Measurements from ENCODE around the gene SLC37A3. TPM values are rescaled to one million over a fixed set of nuclear protein-coding genes. Genes with fewer than 3 reads are reported as not detected.
A peak's percentile ranks its signal among the peaks of the same experiment; 100 is the strongest.

SLC37A3 gene
- total RNA-seq, 1 experiment from 2014 or later: 25.5 TPM

DNA sequence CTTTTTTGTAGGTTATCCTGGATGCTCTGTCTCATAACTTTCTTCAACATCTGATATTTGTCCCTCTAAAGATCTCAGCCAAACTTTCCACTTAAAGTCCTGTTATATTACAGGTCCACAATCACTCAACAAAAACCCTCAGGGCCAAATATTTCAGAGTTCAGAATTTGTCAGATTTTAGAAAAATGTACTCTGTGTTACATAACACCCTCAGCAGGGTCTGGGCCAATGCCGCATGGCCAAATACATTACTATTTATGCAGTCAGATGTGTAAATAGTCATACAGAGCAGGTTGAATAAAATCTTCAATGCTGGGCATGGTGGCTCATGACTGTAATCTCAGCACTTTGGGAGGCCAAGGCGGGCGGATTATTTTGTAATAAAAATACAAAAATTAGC is 17.0 kb upstream of the SLC37A3 start:
- Mint-ChIP-seq H3K4me3 (ENCODE audit: unreplicated experiment) (no peak overlapping the region), H3K9me3 (ENCODE audit: unreplicated experiment) (no peaks in the 10 kb centered on the region), H3K36me3 (ENCODE audit: insufficient read depth, unreplicated experiment) (no peaks in the 10 kb centered on the region), H3K27ac (ENCODE audit: low read depth, unreplicated experiment) (no peak overlapping the region), H3K4me1 (ENCODE audit: insufficient read depth, unreplicated experiment) (no peaks in the 10 kb centered on the region), H3K27me3 (ENCODE audit: insufficient read depth, unreplicated experiment) (peaks cover 12% of the 10 kb centered on the region)
- ChIA-PET POLR2A (no interaction called here), CTCF (interaction anchor here (0.7 kb wide), 1 partner anchor 199 kb away, joined by 4 read pairs; no protein-coding TSS in a partner anchor)
- intact Hi-C loops (cut with micrococcal nuclease): no loop called here
- no TSS peak for BruUV-seq (replicated peaks)
- no peak for DNase-seq (ENCODE audit: unreplicated experiment)
- TF ChIP-seq, protein P1, sequence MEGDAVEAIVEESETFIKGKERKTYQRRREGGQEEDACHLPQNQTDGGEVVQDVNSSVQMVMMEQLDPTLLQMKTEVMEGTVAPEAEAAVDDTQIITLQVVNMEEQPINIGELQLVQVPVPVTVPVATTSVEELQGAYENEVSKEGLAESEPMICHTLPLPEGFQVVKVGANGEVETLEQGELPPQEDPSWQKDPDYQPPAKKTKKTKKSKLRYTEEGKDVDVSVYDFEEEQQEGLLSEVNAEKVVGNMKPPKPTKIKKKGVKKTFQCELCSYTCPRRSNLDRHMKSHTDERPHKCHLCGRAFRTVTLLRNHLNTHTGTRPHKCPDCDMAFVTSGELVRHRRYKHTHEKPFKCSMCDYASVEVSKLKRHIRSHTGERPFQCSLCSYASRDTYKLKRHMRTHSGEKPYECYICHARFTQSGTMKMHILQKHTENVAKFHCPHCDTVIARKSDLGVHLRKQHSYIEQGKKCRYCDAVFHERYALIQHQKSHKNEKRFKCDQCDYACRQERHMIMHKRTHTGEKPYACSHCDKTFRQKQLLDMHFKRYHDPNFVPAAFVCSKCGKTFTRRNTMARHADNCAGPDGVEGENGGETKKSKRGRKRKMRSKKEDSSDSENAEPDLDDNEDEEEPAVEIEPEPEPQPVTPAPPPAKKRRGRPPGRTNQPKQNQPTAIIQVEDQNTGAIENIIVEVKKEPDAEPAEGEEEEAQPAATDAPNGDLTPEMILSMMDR (IDR thresholded peaks at IDR 0.05; ENCODE audit: unreplicated experiment): no peak

DNA sequence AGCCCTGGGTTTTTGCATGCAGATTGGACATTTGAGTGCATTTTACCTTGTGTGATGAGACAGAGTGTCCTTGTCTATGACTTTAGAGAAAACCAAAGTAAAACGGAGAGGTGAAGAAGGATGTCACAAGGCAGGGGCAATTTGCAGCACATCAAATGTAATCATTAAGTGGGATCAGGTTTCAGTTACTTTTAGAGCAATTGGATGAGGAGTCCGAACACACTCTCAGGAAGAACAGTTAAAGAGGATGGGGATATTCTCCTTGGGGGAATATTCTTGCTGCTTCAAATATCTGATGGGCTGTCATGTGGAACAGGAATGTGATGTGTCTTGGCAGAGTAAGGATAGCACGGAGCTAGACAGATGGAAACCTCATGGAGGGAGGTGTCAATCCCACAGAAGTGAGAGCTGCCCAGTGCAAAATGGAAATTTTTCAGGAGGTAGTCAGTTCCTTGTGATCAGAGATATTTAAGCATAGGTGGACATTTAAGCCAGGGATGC is 6.3 kb upstream of the SLC37A3 start:
- peaks cover 15% of the 10 kb centered on the region for H3K4me1 Mint-ChIP-seq (ENCODE audit: insufficient read depth, unreplicated experiment)
- CTCF ChIA-PET: no interaction called here
- H3K9me3 Mint-ChIP-seq (ENCODE audit: unreplicated experiment): no peaks in the 10 kb centered on the region
- TF ChIP-seq, protein P1 (IDR thresholded peaks at IDR 0.05; ENCODE audit: unreplicated experiment): no peak
- intact Hi-C loops (cut with micrococcal nuclease): no loop called here
- no TSS peak for BruUV-seq (replicated peaks)
- no peaks in the 10 kb centered on the region for H3K27me3 Mint-ChIP-seq (ENCODE audit: insufficient read depth, unreplicated experiment)
- no peak for DNase-seq (ENCODE audit: unreplicated experiment)
- H3K36me3 Mint-ChIP-seq (ENCODE audit: insufficient read depth, unreplicated experiment): no peaks in the 10 kb centered on the region
- no peak overlapping the region for H3K4me3 Mint-ChIP-seq (ENCODE audit: unreplicated experiment)
- H3K27ac Mint-ChIP-seq (ENCODE audit: low read depth, unreplicated experiment): no peak overlapping the region
- POLR2A ChIA-PET: no interaction called here

DNA sequence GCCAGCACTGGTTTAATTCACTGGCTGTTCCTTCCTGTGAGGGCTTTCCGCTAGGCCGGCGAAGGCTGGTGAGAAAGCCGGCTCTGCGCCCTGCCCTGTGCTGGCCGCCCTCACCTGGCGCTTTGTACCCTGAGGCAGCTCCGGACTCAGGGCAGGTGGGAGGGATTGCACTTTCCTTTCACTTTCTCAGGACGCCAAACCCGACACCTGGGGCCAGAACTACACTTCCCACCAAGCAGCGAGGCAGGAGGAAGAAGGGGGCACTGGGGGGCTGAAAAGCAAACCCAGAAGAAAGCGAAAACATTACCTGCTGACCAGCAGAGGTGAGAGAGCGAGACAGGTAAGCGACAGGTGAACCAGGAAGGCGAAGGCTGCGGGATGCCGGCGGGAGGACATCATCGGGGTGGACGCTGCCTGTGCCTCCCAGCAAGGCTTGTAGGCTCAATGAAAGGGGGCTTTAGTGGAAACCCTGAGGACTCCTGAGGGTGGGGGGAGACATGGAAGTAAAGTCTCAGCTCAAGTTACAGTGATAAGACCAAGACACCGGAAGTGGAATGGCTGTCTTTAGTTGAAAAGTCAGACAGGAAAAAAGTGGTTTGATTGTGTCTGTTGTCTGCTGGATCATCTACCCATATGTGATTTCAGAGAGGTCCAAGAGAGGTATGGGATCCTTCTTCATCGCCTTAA is 5.7 kb upstream of the SLC37A3 start, which contains the start of gene RAB19:
TSS of gene RAB19 (plus strand) at position 181 of the 687 bp plus-strand sequence. CDS start 3,589 bp downstream, outside the sequence.
- ChIA-PET POLR2A (no interaction called here), CTCF (no interaction called here)
- H3K27ac Mint-ChIP-seq (ENCODE audit: low read depth, unreplicated experiment): no peak within 1 kb of the TSS
- no peaks in the 10 kb centered on the region for H3K27me3 Mint-ChIP-seq (ENCODE audit: insufficient read depth, unreplicated experiment)
- peak within 1 kb of the TSS; percentile 38 for H3K4me3 Mint-ChIP-seq (ENCODE audit: unreplicated experiment)
- intact Hi-C loops (cut with micrococcal nuclease): no loop called here
- H3K36me3 Mint-ChIP-seq (ENCODE audit: insufficient read depth, unreplicated experiment): no peaks in the 10 kb centered on the region
- no TSS peak for BruUV-seq (replicated peaks)
- H3K4me1 Mint-ChIP-seq (ENCODE audit: insufficient read depth, unreplicated experiment): peaks cover 15% of the 10 kb centered on the region
- H3K9me3 Mint-ChIP-seq (ENCODE audit: unreplicated experiment): no peaks in the 10 kb centered on the region
- TF ChIP-seq, protein P1 (IDR thresholded peaks at IDR 0.05; ENCODE audit: unreplicated experiment): no peak
- DNase-seq (ENCODE audit: unreplicated experiment): peak; percentile 41

DNA sequence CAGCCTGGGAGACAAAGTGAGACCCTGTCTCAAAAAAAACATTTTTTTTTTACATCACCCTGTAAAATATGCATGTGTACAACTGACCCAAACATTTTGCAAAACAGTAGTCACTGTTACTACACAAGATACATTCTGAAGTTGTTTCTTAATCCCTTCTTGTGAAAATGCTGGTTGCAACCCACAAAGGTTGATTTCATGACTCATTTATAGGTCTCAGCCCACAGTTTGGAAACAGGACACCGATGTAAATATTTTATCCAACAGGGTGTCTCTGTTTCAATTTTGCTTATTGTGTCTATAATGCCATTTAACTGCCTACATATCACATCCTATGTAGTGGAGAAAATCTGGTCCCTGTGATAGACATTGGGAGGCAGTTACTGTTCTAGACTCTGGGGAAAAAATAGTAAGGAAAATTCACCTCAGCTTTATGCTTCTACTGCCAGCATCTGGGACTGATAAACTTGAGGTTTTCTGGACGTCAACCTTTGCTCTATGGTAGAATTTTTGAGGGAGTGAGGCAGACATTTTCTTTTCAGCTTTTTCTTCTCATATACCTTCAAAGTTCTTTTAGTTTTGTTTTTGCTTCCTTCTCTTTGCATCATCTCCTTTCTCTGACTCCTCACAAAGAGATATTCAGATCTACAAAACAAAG is 4.0 kb upstream of the SLC37A3 start:
- H3K4me1 Mint-ChIP-seq (ENCODE audit: insufficient read depth, unreplicated experiment): peaks cover 20% of the 10 kb centered on the region
- intact Hi-C loops (cut with micrococcal nuclease): no loop called here
- TF ChIP-seq, protein P1 (IDR thresholded peaks at IDR 0.05; ENCODE audit: unreplicated experiment): no peak
- H3K4me3 Mint-ChIP-seq (ENCODE audit: unreplicated experiment): no peak overlapping the region
- no TSS peak for BruUV-seq (replicated peaks)
- H3K36me3 Mint-ChIP-seq (ENCODE audit: insufficient read depth, unreplicated experiment): no peaks in the 10 kb centered on the region
- peak; percentile 74 for DNase-seq (ENCODE audit: unreplicated experiment)
- ChIA-PET POLR2A (interaction anchor here (1.1 kb wide), 1 partner anchor 76 kb away, joined by 4 read pairs; no protein-coding TSS in a partner anchor), CTCF (interaction anchor here (0.6 kb wide), 1 partner anchor 92 kb away, joined by 3 read pairs; no protein-coding TSS in a partner anchor)
- no peaks in the 10 kb centered on the region for H3K27me3 Mint-ChIP-seq (ENCODE audit: insufficient read depth, unreplicated experiment)
- no peaks in the 10 kb centered on the region for H3K9me3 Mint-ChIP-seq (ENCODE audit: unreplicated experiment)
- peak overlapping the region; percentile 51 for H3K27ac Mint-ChIP-seq (ENCODE audit: low read depth, unreplicated experiment)
